Fibroblast of villous mesenchyme (primary cell): ENCODE data around the gene SUN2. TPM values are rescaled to one million over a fixed set of nuclear protein-coding genes. Genes with fewer than 3 reads are reported as not detected.
A peak's percentile ranks its signal among the peaks of the same experiment; 100 is the strongest.

Experiments
- DNase-seq: peaks from one replicate; pipeline ENCODE4 v3.0.0-alpha.2; 2010; ENCODE audit warnings: low read depth
- H3K4me3 ChIP-seq: 2 replicates; pipeline ENCODE4 v1.5.1; 2011; ENCODE audit warnings: low read depth, mild to moderate bottlenecking, low read length
- CTCF ChIP-seq: IDR thresholded peaks from 2 replicates; pipeline ENCODE4 v1.5.1; 2012; ENCODE audit warnings: low read depth, mild to moderate bottlenecking, low read length; ENCODE audit not compliant: insufficient read depth
- total RNA-seq: library from RNA; depleted of rRNA; stranded (reverse); fragments of >200 nt; gene quantifications from 2 replicates; pipeline ENCODE4 v1.2.3, GENCODE V29; 2012

SUN2 gene
- total RNA-seq, 1 donor, result 64.3 TPM

- peak within 1 kb of the TSS; percentile 91 for H3K4me3 ChIP-seq
- no peak for TF ChIP-seq CTCF
Measured at GRCh38 chr22:38793721-38794466, 38.1 kb upstream of the SUN2 start, which contains the start of gene DNAL4. Gene DNAL4, minus strand, starts transcription at chr22:38794143. Its CDS starts 11,412 bp downstream, at chr22:38782731.

DNA sequence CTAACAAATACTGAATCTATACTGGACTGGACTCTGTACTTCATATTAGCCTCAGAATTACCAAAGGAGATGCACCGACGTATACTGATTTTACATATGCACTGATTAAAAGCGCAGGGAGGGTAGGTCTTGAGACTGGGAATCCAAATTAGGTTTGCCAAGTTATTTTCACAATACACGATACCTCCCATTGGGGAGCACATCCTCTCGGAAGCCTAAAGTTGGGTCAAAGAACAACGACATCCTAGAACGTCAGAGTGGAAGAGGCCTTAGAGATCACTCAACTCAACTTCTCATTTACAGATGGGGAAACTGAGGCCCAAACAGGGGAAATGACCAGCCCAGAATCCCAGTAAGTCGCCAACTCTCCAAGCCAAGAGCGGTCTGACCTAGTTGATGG lies 37.5 kb upstream of the SUN2 start:
- no peak for TF ChIP-seq CTCF
- no peak for DNase-seq
- H3K4me3 ChIP-seq, result peak overlapping the region; percentile 91

More at GRCh38 chr22:38793721-38794466, 38.1 kb upstream of the SUN2 start, which contains the start of gene DNAL4:
- peak; percentile 99 for DNase-seq

- DNase-seq, result no peak
- TF ChIP-seq CTCF, result no peak
- H3K4me3 ChIP-seq, result peak overlapping the region; percentile 91
Measured at GRCh38 chr22:38792833-38793232, 37.0 kb upstream of the SUN2 start.

DNA sequence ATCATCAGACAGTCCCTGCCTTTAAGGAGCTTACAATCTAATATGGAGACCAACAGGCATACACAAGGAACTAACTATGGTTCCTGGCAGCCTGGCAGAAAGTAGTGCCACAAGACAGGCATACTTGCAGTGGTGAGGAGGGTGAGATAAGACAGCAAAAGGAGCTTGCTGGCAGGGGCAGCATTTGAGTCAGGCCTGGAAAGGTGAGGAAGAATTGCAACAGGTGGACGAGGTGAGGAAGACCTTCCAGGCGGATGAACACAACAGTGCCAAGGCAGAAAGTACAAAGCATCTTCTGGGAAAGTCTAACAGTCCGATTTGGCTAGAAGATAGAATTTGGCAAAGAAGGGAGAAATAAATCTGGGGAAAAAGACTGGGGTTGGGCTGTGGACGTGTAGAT lies 33.8 kb upstream of the SUN2 start:
- H3K4me3 ChIP-seq, result no peak overlapping the region
- no peak for TF ChIP-seq CTCF
- no peak for DNase-seq

DNA sequence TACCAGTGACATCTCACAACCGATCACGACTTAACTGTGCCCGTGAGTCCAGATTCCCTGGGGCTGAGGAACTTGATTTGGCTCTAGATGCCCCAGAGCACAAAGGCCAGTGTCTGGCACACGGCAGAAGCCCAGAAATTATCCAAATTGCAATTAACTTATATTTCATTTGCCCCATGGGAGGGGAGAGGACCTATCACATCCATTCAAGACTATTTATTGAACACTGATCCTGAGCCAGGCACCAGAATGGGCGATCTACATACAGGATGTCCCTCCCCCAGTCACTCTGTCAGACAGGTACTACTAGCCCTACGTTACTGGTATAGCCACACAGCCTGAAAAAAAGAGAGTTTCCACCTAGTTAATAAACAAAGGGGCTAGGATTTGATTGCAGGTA lies 33.0 kb upstream of the SUN2 start:
- H3K4me3 ChIP-seq, result no peak overlapping the region
- DNase-seq, result no peak
- TF ChIP-seq CTCF, result no peak

GRCh38 chr22:38788021-38788816 lies 32.4 kb upstream of the SUN2 start:
- no peak overlapping the region for H3K4me3 ChIP-seq
- DNase-seq, result peak; percentile 96
- no peak for TF ChIP-seq CTCF
